ENCODE data around the gene SLC35A3. TPM values are rescaled to one million over a fixed set of nuclear protein-coding genes. Genes with fewer than 3 reads are reported as not detected.
A peak's percentile ranks its signal among the peaks of the same experiment; 100 is the strongest.

The SLC35A3 gene
- total and polyA plus RNA-seq, 9 of the 15 experiments (the other 6 are each of a cell fraction or from before 2014, with no cell fraction given), result 3.5 to 21.7 (median 13.2) TPM

DNA sequence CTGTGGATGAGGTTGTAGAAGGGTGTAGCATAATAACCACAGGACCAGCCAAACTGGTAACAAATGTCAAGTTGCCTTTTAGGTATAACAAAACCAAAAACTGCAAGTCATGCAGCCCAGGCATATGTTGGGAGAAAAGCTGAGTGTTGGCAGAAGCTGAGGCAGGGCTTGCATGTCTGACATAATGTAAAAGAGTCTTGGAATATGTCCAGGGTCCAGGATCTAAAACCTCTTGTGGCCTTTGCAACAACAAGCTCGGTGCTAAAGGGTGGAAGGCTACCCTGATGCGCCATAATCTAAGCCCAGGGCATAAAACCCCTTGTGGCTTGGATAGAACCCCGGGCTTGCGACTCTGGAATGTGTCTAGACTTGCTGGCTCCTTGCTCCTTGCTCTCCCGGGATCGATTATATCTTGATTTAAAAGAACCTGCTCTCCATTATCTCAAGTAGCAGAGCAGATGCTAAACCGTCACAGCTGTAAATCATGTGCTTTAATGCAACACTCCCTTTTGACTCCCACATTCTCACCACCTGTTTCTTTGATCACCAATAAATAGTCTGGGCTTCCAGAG, 26.5 kb upstream of the SLC35A3 start (continued):
- TF ChIP-seq CLOCK (CRISPR knock-in tag; IDR thresholded peaks at IDR 0.05; ENCODE audit: borderline replicate concordance), result no peak
- peak; percentile 97 for TF ChIP-seq NFE2L1 (tag; IDR thresholded peaks at IDR 0.05; ENCODE audit: borderline replicate concordance, low read depth)
- no peak for TF ChIP-seq ZNF639 (CRISPR knock-in tag; conservative IDR thresholded peaks at IDR 0.05 in 1 of 2, IDR thresholded peaks at IDR 0.05 in 1 of 2)
- peak; percentile 97 for TF ChIP-seq SMAD4 (CRISPR knock-in tag; conservative IDR thresholded peaks at IDR 0.05)
- TF ChIP-seq EGR1 (conservative IDR thresholded peaks at IDR 0.05), result no peak
- TF ChIP-seq USF2 (CRISPR knock-in tag; IDR thresholded peaks at IDR 0.05), result no peak
- TF ChIP-seq ZBTB40 (IDR thresholded peaks at IDR 0.05), result no peak
- TF ChIP-seq ZBTB40 (CRISPR knock-in tag; IDR thresholded peaks at IDR 0.05), result no peak
- TF ChIP-seq ARNT (IDR thresholded peaks at IDR 0.05), result peak in 1 of 2 experiments; percentile 52; a peak in 1 of 4 replicates
- no peak for TF ChIP-seq KDM2B (CRISPR knock-in tag; IDR thresholded peaks at IDR 0.05)
- peak; percentile 51; the same call in 1 of the 2 replicates for TF ChIP-seq SMARCC2 (IDR thresholded peaks at IDR 0.05; ENCODE audit: low read depth)
- TF ChIP-seq HMBOX1 (IDR thresholded peaks at IDR 0.05), result 0 out of 2 replicates have a peak, but pooled peaks have one; percentile 43
